Large intestine (tissue), 3 donors: ENCODE results near the gene KDM1B. TPM values are rescaled to one million over a fixed set of nuclear protein-coding genes. Genes with fewer than 3 reads are reported as not detected.

Experiments used
- DNase-seq, 2 donors: peaks; one replicate each; pipeline versions ENCODE4 v3.0.0 to v3.0.0-alpha.2; 2013
- H3K27ac ChIP-seq: one replicate; pipeline ENCODE4 v1.5.1; 2013; ENCODE audit warnings: low read length
- H3K27me3 ChIP-seq: 2 replicates; pipeline ENCODE4 v1.6.1; 2013; ENCODE audit warnings: low read length; ENCODE audit not compliant: control insufficient read depth, insufficient read depth
- H3K36me3 ChIP-seq: 2 replicates; pipeline ENCODE4 v1.6.1; 2013; ENCODE audit warnings: low read length; ENCODE audit not compliant: control insufficient read depth, insufficient read depth
- H3K4me1 ChIP-seq: one replicate; pipeline ENCODE4 v1.6.1; 2013; ENCODE audit warnings: low read length; ENCODE audit not compliant: control insufficient read depth, insufficient read depth
- H3K4me3 ChIP-seq: one replicate; pipeline ENCODE4 v1.5.1; 2013; ENCODE audit warnings: low read length
- H3K9me3 ChIP-seq: one replicate; pipeline ENCODE4 v1.6.1; 2013; ENCODE audit warnings: mild to moderate bottlenecking, low read depth, low read length, moderate library complexity; ENCODE audit not compliant: control insufficient read depth
- WGBS: methylation state at CpG from one replicate; pipeline ENCODE4 v1.1.5; 2013; ENCODE audit warnings: low lambda C conversion rate; ENCODE audit not compliant: insufficient coverage; 5-methylcytosine and 5-hydroxymethylcytosine counted together
- polyA plus RNA-seq: library from polyadenylated mRNA; unstranded; fragments of 120-200 nt; gene quantifications from one replicate; pipeline ENCODE4 v1.2.1, GENCODE V29; 2013

KDM1B gene
- polyA plus RNA-seq, 1 donor: 11.4 TPM

GRCh38 chr6:18209539-18210197 is 54.4 kb downstream of the KDM1B start:
- DNase-seq: no peak
- H3K27me3 ChIP-seq: no peaks in the 10 kb centered on the region
- H3K4me3 ChIP-seq: no peak overlapping the region
- WGBS: 80% methylated on average over 1 of the region's 12 CpGs
- peaks cover 13% of the 10 kb centered on the region for H3K36me3 ChIP-seq
- no peaks in the 10 kb centered on the region for H3K9me3 ChIP-seq
- H3K4me1 ChIP-seq: no peaks in the 10 kb centered on the region
- no peak overlapping the region for H3K27ac ChIP-seq

DNA sequence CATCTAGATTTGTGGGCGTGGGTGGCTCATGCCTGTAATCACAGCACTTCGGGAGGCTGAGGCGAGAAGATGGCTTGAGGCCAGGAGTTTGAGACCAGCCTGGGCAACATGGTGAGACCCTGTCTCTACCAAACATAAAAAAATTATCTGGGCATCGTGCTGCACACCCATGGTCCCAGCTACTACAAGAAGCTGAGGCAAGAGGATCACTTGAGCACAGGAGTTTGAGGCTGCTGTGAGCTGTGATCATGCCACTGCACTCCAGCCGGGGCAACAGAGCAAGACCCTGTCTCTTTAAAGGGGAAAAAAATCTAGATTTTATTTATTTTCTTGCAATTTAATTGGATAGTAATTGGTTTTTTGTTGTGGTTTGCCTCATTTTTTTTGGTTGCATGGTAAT is 55.5 kb downstream of the KDM1B start:
- Histone ChIP-seq H3K4me1 (no peaks in the 10 kb centered on the region), H3K27ac (no peak overlapping the region), H3K9me3 (no peaks in the 10 kb centered on the region), H3K27me3 (no peaks in the 10 kb centered on the region), H3K36me3 (peaks cover 17% of the 10 kb centered on the region), H3K4me3 (no peak overlapping the region)
- WGBS: no CpG with 5 or more reads among the region's 5 CpGs
- no peak for DNase-seq

- DNase-seq: no peak
- peaks cover 17% of the 10 kb centered on the region for H3K36me3 ChIP-seq
- no CpG with 5 or more reads among the region's 6 CpGs for WGBS
Observed at GRCh38 chr6:18211338-18211737, 56.1 kb downstream of the KDM1B start.

GRCh38 chr6:18212231-18212630 is 57.0 kb downstream of the KDM1B start:
- Histone ChIP-seq H3K4me1 (no peaks in the 10 kb centered on the region), H3K27me3 (no peaks in the 10 kb centered on the region), H3K9me3 (no peaks in the 10 kb centered on the region), H3K27ac (no peak overlapping the region), H3K4me3 (no peak overlapping the region), H3K36me3 (peaks cover 17% of the 10 kb centered on the region)
- 80% methylated on average over 2 of the region's 4 CpGs for WGBS
- DNase-seq: no peak

More at GRCh38 chr6:18211338-18211737, 56.1 kb downstream of the KDM1B start:
- Histone ChIP-seq H3K9me3 (no peaks in the 10 kb centered on the region), H3K27ac (no peak overlapping the region), H3K27me3 (no peaks in the 10 kb centered on the region), H3K4me3 (no peak overlapping the region), H3K4me1 (no peaks in the 10 kb centered on the region)

DNA sequence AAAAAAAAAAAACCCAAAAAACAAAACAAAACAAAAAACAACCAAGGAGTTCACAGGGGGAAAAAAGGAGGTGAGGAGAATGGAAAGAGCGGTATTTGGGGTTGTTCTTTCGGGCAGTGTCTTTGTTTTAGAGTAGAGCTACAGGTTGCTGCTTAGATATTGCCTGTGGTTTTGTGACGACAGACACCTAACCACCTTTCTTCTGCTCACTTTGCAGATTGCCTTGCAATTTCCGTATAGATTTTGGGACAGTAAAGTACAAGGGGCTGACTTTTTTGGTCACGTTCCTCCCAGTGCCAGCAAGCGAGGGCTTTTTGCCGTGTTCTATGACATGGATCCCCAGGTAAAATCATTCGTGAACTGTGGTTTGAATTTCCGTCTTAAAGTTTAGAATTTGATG is 58.2 kb downstream of the KDM1B start:
- WGBS: no CpG with 5 or more reads among the region's 9 CpGs
- no peak overlapping the region for H3K4me3 ChIP-seq
- peaks cover 23% of the 10 kb centered on the region for H3K36me3 ChIP-seq
- no peak for DNase-seq
- no peaks in the 10 kb centered on the region for H3K27me3 ChIP-seq
- no peaks in the 10 kb centered on the region for H3K9me3 ChIP-seq
- no peaks in the 10 kb centered on the region for H3K4me1 ChIP-seq
- no peak overlapping the region for H3K27ac ChIP-seq

DNA sequence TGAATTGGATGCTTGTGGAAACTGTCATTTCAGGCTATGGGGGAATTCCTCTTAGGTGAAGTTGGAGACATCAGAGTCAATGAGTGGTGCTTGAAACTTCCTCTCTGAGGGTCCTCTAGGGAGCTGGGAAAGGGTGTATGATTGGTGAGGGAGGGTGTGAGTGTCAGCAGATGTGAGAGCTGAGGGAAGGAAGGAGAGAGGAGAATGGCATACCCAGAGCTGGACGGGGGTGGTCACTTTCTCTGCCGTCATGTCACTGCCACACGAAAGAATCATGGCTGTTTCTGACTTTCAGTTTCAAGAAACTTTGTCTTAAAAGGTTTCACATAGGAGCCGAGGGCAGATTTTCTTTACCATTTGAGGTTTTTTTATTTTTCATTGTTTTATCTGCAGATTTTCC is 58.8 kb downstream of the KDM1B start:
- H3K27me3 ChIP-seq: no peaks in the 10 kb centered on the region
- 100% methylated on average over 3 of the region's 4 CpGs for WGBS
- no peak overlapping the region for H3K4me3 ChIP-seq
- no peaks in the 10 kb centered on the region for H3K4me1 ChIP-seq
- no peak overlapping the region for H3K27ac ChIP-seq
- H3K9me3 ChIP-seq: no peaks in the 10 kb centered on the region
- no peak for DNase-seq
- peaks cover 23% of the 10 kb centered on the region for H3K36me3 ChIP-seq

GRCh38 chr6:18215436-18215835 is 60.2 kb downstream of the KDM1B start:
- DNase-seq: no peak
- WGBS: 88% methylated on average over 2 of the region's 7 CpGs
- Histone ChIP-seq H3K4me1 (no peaks in the 10 kb centered on the region), H3K4me3 (no peak overlapping the region), H3K9me3 (no peaks in the 10 kb centered on the region), H3K27me3 (no peaks in the 10 kb centered on the region), H3K27ac (no peak overlapping the region), H3K36me3 (peaks cover 27% of the 10 kb centered on the region)

DNA sequence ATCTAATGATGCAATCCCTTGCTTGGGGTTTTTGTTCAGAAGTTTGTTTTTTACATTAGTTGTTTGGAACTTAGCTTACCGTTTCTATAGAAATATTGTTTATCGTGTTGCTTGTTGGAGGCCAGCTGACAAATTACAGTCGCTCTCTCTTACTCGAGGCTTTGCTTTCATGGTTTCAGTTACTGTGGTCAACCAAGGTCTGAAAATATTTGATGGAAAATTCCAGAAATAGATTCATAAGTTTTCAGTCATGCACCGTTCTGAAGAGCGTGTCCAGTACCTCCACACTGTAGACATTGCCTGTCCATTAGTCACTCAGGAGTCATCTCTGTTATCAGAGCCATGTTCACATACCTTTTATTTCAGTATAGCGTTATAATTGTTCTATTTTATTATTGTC is 61.2 kb downstream of the KDM1B start:
- WGBS: no CpG with 5 or more reads among the region's 7 CpGs
- DNase-seq: no peak
- Histone ChIP-seq H3K9me3 (no peaks in the 10 kb centered on the region), H3K27ac (no peak overlapping the region), H3K36me3 (peaks cover 32% of the 10 kb centered on the region), H3K4me3 (no peak overlapping the region), H3K27me3 (no peaks in the 10 kb centered on the region), H3K4me1 (no peaks in the 10 kb centered on the region)

GRCh38 chr6:18218233-18218632 is 63.0 kb downstream of the KDM1B start:
- H3K4me1 ChIP-seq: no peaks in the 10 kb centered on the region
- H3K9me3 ChIP-seq: no peaks in the 10 kb centered on the region
- WGBS: no CpG with 5 or more reads among the region's 3 CpGs
- H3K27ac ChIP-seq: no peak overlapping the region
- DNase-seq: no peak
- no peak overlapping the region for H3K4me3 ChIP-seq
- peaks cover 38% of the 10 kb centered on the region for H3K36me3 ChIP-seq
- no peaks in the 10 kb centered on the region for H3K27me3 ChIP-seq

DNA sequence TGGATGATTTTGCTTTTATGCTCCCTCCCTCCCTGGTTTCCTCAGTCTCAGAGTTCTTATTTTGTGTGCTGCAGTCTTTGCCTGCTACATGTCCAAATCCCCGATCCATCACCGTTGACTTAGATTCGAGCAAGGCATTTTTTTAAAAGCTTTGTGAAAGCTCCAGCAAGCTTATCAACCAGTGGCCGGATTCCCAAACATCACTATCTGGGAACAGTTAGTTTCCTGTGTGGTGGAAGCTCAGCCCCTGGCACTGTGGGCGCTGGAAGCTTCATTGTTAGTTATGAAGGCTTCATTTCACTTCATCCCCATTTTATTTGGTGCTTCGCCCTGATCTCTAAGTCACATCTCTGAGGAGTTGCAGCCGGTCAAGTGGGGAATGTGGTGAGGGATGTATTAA is 64.4 kb downstream of the KDM1B start:
- Histone ChIP-seq H3K4me1 (no peaks in the 10 kb centered on the region), H3K27me3 (no peaks in the 10 kb centered on the region), H3K4me3 (no peak overlapping the region), H3K27ac (no peak overlapping the region), H3K36me3 (peaks cover 34% of the 10 kb centered on the region), H3K9me3 (no peaks in the 10 kb centered on the region)
- 100% methylated on average over 1 of the region's 7 CpGs for WGBS
- no peak for DNase-seq

GRCh38 chr6:18221288-18221615 is 66.0 kb downstream of the KDM1B start:
- H3K27me3 ChIP-seq: no peaks in the 10 kb centered on the region
- H3K4me1 ChIP-seq: no peaks in the 10 kb centered on the region
- WGBS: no CpG with 5 or more reads among the region's 4 CpGs
- H3K4me3 ChIP-seq: no peak overlapping the region
- H3K36me3 ChIP-seq: peaks cover 36% of the 10 kb centered on the region
- no peak for DNase-seq
- H3K27ac ChIP-seq: no peak overlapping the region
- no peaks in the 10 kb centered on the region for H3K9me3 ChIP-seq
